Measurements from ENCODE around the gene VMP1.

VMP1 gene

DNA sequence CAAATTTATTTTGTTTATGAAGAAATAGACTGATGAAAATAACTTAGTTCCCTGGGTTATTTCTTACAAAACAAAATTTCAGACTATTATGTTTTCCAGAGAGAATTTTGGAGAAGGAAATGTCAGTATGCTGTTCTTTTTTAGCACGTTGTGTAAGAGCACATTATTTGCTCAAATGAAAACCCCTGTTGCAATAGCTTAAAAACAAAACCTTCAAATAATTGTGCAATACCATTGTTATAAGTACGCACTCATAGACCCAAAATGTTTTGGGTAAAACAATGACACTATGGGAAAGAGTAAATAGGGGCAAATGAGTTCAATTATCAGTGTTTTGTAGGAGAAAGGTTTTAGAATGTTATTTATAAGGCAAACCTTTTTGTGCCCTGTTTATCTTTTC is 18.2 kb downstream of the VMP1 start:
- no peaks in the 10 kb centered on the region for H3K36me3 ChIP-seq (ENCODE audit: control insufficient read depth, insufficient read depth, low read length)
- no peaks in the 10 kb centered on the region for H3K27me3 ChIP-seq (ENCODE audit: control insufficient read depth, insufficient read depth, low read length, poor library complexity, severe bottlenecking)
- no peaks in the 10 kb centered on the region for H3K9me3 ChIP-seq (ENCODE audit: control insufficient read depth, low read length)
- no peaks in the 10 kb centered on the region for H3K4me1 ChIP-seq (ENCODE audit: control insufficient read depth, insufficient read depth, low read length)
- no peak overlapping the region for H3K4me3 ChIP-seq (ENCODE audit: insufficient read depth, low read depth, low read length)
- 92 to 100% methylated on average over 2 of the region's 2 CpGs for WGBS, 2 experiments
- H3K27ac ChIP-seq (ENCODE audit: insufficient read depth, low read depth, low read length, poor library complexity, severe bottlenecking) = no peak overlapping the region

DNA sequence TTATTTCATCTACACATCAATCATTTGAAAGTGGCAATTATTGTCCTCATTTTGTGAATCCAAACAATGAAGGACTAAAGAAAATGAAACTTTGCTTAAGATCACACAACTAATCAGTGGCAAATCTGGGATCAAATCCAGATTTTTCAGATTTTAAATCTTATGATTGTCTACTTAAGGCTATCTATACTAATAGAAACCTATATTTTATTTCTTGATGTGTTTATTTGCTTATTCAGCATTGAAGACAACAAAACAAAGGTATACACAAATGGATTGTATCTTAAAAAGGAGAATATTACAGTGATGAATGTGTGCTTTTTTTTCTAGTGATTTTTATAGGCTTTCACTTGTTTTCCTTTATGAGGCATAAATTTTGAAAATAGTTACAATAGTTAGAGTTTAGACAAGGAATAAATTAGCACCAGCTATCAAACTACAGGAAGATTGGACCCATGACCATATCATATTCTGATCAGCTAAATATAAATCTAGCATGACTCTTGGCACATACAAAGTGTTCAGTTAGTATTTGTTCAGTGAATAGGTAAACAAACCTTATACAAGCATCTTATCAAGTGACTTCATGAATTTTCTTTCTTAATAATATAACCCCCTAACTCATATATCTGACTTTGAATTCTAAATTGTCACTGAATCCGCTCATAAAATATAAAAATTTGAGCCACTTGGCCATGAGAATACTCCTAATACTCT is 20.5 kb downstream of the VMP1 start:
- Histone ChIP-seq H3K4me3 (ENCODE audit: insufficient read depth, low read depth, low read length) (no peak overlapping the region), H3K27ac (ENCODE audit: insufficient read depth, low read depth, low read length, poor library complexity, severe bottlenecking) (no peak overlapping the region), H3K9me3 (ENCODE audit: control insufficient read depth, low read length) (no peaks in the 10 kb centered on the region), H3K27me3 (ENCODE audit: control insufficient read depth, insufficient read depth, low read length, poor library complexity, severe bottlenecking) (no peaks in the 10 kb centered on the region), H3K4me1 (ENCODE audit: control insufficient read depth, insufficient read depth, low read length) (no peaks in the 10 kb centered on the region), H3K36me3 (ENCODE audit: control insufficient read depth, insufficient read depth, low read length) (no peaks in the 10 kb centered on the region)
- 93 to 100% methylated on average over 1 of the region's 1 CpG for WGBS, 2 experiments

- no peaks in the 10 kb centered on the region for H3K36me3 ChIP-seq (ENCODE audit: control insufficient read depth, insufficient read depth, low read length)
- 75 to 96% methylated on average over 1 of the region's 1 CpG for WGBS, 2 experiments
- H3K9me3 ChIP-seq (ENCODE audit: control insufficient read depth, low read length) = no peaks in the 10 kb centered on the region
- H3K4me1 ChIP-seq (ENCODE audit: control insufficient read depth, insufficient read depth, low read length) = no peaks in the 10 kb centered on the region
- H3K27ac ChIP-seq (ENCODE audit: insufficient read depth, low read depth, low read length, poor library complexity, severe bottlenecking) = no peak overlapping the region
- no peak overlapping the region for H3K4me3 ChIP-seq (ENCODE audit: insufficient read depth, low read depth, low read length)
- no peaks in the 10 kb centered on the region for H3K27me3 ChIP-seq (ENCODE audit: control insufficient read depth, insufficient read depth, low read length, poor library complexity, severe bottlenecking)
Observed at GRCh38 chr17:59730268-59730834, 22.9 kb downstream of the VMP1 start.

GRCh38 chr17:59733697-59734096 is 26.2 kb downstream of the VMP1 start:
- no peaks in the 10 kb centered on the region for H3K36me3 ChIP-seq (ENCODE audit: control insufficient read depth, insufficient read depth, low read length)
- H3K4me1 ChIP-seq (ENCODE audit: control insufficient read depth, insufficient read depth, low read length) = no peaks in the 10 kb centered on the region
- WGBS, 2 experiments = 93 to 97% methylated on average over 2 of the region's 2 CpGs
- H3K9me3 ChIP-seq (ENCODE audit: control insufficient read depth, low read length) = no peaks in the 10 kb centered on the region
- no peaks in the 10 kb centered on the region for H3K27me3 ChIP-seq (ENCODE audit: control insufficient read depth, insufficient read depth, low read length, poor library complexity, severe bottlenecking)
- H3K4me3 ChIP-seq (ENCODE audit: insufficient read depth, low read depth, low read length) = no peak overlapping the region
- H3K27ac ChIP-seq (ENCODE audit: insufficient read depth, low read depth, low read length, poor library complexity, severe bottlenecking) = no peak overlapping the region

GRCh38 chr17:59734226-59734625 is 26.8 kb downstream of the VMP1 start:
- Histone ChIP-seq H3K36me3 (ENCODE audit: control insufficient read depth, insufficient read depth, low read length) (no peaks in the 10 kb centered on the region), H3K27ac (ENCODE audit: insufficient read depth, low read depth, low read length, poor library complexity, severe bottlenecking) (no peak overlapping the region), H3K4me3 (ENCODE audit: insufficient read depth, low read depth, low read length) (no peak overlapping the region), H3K4me1 (ENCODE audit: control insufficient read depth, insufficient read depth, low read length) (no peaks in the 10 kb centered on the region), H3K27me3 (ENCODE audit: control insufficient read depth, insufficient read depth, low read length, poor library complexity, severe bottlenecking) (no peaks in the 10 kb centered on the region), H3K9me3 (ENCODE audit: control insufficient read depth, low read length) (no peaks in the 10 kb centered on the region)
- 96% methylated on average over 5 of the region's 5 CpGs for WGBS, 2 experiments

GRCh38 chr17:59737324-59737723 is 29.9 kb downstream of the VMP1 start:
- WGBS, 2 experiments = 97 to 100% methylated on average over 2 to 3 of the region's 3 CpGs
- no peak overlapping the region for H3K27ac ChIP-seq (ENCODE audit: insufficient read depth, low read depth, low read length, poor library complexity, severe bottlenecking)
- H3K36me3 ChIP-seq (ENCODE audit: control insufficient read depth, insufficient read depth, low read length) = no peaks in the 10 kb centered on the region
- no peaks in the 10 kb centered on the region for H3K4me1 ChIP-seq (ENCODE audit: control insufficient read depth, insufficient read depth, low read length)
- no peak overlapping the region for H3K4me3 ChIP-seq (ENCODE audit: insufficient read depth, low read depth, low read length)
- no peaks in the 10 kb centered on the region for H3K27me3 ChIP-seq (ENCODE audit: control insufficient read depth, insufficient read depth, low read length, poor library complexity, severe bottlenecking)
- no peaks in the 10 kb centered on the region for H3K9me3 ChIP-seq (ENCODE audit: control insufficient read depth, low read length)

DNA sequence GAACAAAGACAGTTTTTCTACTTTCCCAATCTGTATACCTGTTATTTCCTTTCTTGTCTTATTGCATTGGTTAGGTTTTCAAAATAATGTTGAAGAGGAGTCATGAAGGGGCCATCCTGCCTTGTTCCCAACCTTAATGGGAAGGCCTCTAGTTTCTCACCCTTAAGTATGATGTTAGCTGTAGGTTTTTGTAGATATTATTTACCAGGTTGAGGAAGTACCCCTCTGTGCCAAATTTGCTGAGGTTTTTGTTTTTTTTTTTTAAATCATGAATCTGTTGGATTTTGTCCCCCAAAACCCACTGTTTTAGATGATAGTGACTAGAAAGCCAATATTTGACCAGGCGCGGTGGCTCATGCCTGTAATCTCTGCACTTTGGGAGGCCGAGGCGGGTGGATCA is 36.4 kb downstream of the VMP1 start:
- Histone ChIP-seq H3K36me3 (ENCODE audit: control insufficient read depth, insufficient read depth, low read length) (peaks cover 4% of the 10 kb centered on the region), H3K27ac (ENCODE audit: insufficient read depth, low read depth, low read length, poor library complexity, severe bottlenecking) (no peak overlapping the region), H3K9me3 (ENCODE audit: control insufficient read depth, low read length) (no peaks in the 10 kb centered on the region), H3K4me3 (ENCODE audit: insufficient read depth, low read depth, low read length) (no peak overlapping the region), H3K4me1 (ENCODE audit: control insufficient read depth, insufficient read depth, low read length) (no peaks in the 10 kb centered on the region), H3K27me3 (ENCODE audit: control insufficient read depth, insufficient read depth, low read length, poor library complexity, severe bottlenecking) (no peaks in the 10 kb centered on the region)
- 93 to 96% methylated on average over 4 of the region's 4 CpGs for WGBS, 2 experiments

DNA sequence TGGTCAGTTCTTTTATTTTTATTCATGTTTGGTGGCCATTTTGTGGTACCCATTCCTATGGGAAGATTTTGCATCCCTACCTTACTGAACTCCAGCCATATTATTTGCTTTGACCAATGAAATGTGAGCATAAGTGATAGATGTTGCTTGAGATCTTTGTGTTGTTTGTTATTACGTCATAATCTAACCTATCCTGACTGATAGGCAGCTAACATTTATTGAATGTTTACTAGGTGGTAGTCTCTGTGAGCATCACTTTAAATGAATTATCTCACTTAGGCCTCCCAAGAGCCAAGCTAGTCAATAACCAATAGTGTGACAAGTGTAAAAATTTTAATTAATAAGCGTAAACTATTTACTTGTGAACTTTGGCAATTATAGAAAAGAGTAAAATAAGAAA is 37.6 kb downstream of the VMP1 start:
- WGBS, 2 experiments = 100% methylated on average over 1 to 2 of the region's 2 CpGs
- H3K27me3 ChIP-seq (ENCODE audit: control insufficient read depth, insufficient read depth, low read length, poor library complexity, severe bottlenecking) = no peaks in the 10 kb centered on the region

DNA sequence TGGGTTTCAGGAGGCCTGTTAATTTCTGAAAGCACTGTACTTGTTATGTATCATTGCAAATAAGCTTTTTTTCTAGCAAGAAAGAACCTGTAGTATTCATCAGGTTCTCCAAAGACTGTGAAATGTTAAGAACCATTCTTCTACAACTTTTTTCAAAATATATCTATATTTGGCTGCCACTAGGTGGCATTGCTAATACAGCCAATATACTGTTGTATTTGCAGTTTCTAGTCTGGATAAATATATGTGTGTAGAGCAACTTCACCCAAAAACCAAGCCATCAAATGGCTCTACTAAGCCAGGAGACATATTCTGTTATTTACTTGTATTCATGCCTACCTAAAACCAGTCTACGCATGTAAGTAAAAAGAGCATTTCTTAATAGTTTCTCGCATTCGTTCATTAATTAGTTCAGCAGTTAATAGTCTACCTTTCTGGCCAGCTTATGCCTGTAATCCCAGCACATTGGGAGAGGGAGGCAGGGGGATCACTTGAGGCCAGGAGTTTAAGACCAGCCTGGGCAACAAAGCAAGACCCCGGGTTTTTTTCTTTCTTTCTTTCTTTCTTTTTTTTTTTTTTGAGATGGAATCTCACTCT is 39.5 kb downstream of the VMP1 start:
- H3K4me1 ChIP-seq (ENCODE audit: control insufficient read depth, insufficient read depth, low read length) = no peaks in the 10 kb centered on the region
- H3K27me3 ChIP-seq (ENCODE audit: control insufficient read depth, insufficient read depth, low read length, poor library complexity, severe bottlenecking) = no peaks in the 10 kb centered on the region
- H3K9me3 ChIP-seq (ENCODE audit: control insufficient read depth, low read length) = no peaks in the 10 kb centered on the region
- H3K27ac ChIP-seq (ENCODE audit: insufficient read depth, low read depth, low read length, poor library complexity, severe bottlenecking) = no peak overlapping the region
- peaks cover 4% of the 10 kb centered on the region for H3K36me3 ChIP-seq (ENCODE audit: control insufficient read depth, insufficient read depth, low read length)
- no peak overlapping the region for H3K4me3 ChIP-seq (ENCODE audit: insufficient read depth, low read depth, low read length)
- WGBS, 2 experiments = 94 to 97% methylated on average over 4 of the region's 4 CpGs

More for the DNA sequence above, 37.6 kb downstream of the VMP1 start:
- peaks cover 4% of the 10 kb centered on the region for H3K36me3 ChIP-seq (ENCODE audit: control insufficient read depth, insufficient read depth, low read length)
- H3K9me3 ChIP-seq (ENCODE audit: control insufficient read depth, low read length) = no peaks in the 10 kb centered on the region
- H3K4me3 ChIP-seq (ENCODE audit: insufficient read depth, low read depth, low read length) = no peak overlapping the region
- no peak overlapping the region for H3K27ac ChIP-seq (ENCODE audit: insufficient read depth, low read depth, low read length, poor library complexity, severe bottlenecking)
- H3K4me1 ChIP-seq (ENCODE audit: control insufficient read depth, insufficient read depth, low read length) = no peaks in the 10 kb centered on the region

DNA sequence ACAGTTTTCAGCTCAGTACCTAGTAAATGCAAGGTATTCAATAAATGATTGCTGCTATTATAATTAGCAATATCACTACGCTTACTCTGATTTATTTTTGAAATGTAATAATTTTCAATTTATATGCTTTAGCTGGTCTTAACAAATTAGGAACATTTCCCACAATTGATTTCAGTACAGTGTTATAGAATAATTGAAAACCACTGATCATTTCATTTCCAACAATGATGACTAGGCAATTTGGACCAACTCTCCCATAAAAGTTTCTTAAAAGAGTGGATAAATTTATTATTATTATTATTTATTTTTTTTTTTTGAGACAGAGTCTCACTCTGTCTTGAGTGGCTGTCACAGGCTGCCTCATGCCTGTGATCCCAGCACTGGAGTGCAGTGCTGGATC is 41.1 kb downstream of the VMP1 start:
- Histone ChIP-seq H3K9me3 (ENCODE audit: control insufficient read depth, low read length) (no peaks in the 10 kb centered on the region), H3K27me3 (ENCODE audit: control insufficient read depth, insufficient read depth, low read length, poor library complexity, severe bottlenecking) (no peaks in the 10 kb centered on the region), H3K36me3 (ENCODE audit: control insufficient read depth, insufficient read depth, low read length) (no peaks in the 10 kb centered on the region), H3K27ac (ENCODE audit: insufficient read depth, low read depth, low read length, poor library complexity, severe bottlenecking) (no peak overlapping the region), H3K4me1 (ENCODE audit: control insufficient read depth, insufficient read depth, low read length) (no peaks in the 10 kb centered on the region), H3K4me3 (ENCODE audit: insufficient read depth, low read depth, low read length) (no peak overlapping the region)
- no CpG with 5 or more reads among the region's 1 CpG for WGBS, 2 experiments
